WTC11 (cell line): ENCODE results near the gene RPP38.

ENCODE experiments used
- ARID4B ChIP-seq: sonication (generic); formaldehyde crosslinking; IDR thresholded peaks from 2 replicates; pipeline ENCODE4 v1.8.0; 2023; ENCODE audit warnings: missing genetic modification reagents, mild to moderate bottlenecking, borderline replicate concordance
- ATF2 ChIP-seq: sonication (generic); formaldehyde crosslinking; IDR thresholded peaks from 2 replicates; pipeline ENCODE4 v1.8.1; 2022; ENCODE audit warnings: low read depth, missing genetic modification reagents, borderline replicate concordance
- CBFB ChIP-seq: sonication (generic); formaldehyde crosslinking; IDR thresholded peaks from 2 replicates; pipeline ENCODE4 v1.8.1; 2022; ENCODE audit warnings: mild to moderate bottlenecking, low read depth, missing genetic modification reagents
- ETV6 ChIP-seq: sonication (generic); formaldehyde crosslinking; IDR thresholded peaks from 2 replicates; pipeline ENCODE4 v1.8.1; 2022; ENCODE audit warnings: mild to moderate bottlenecking, missing genetic modification reagents
- FOXK1 ChIP-seq: sonication (generic); formaldehyde crosslinking; IDR thresholded peaks from 2 replicates; pipeline ENCODE4 v1.8.0; 2022; ENCODE audit warnings: mild to moderate bottlenecking, moderate library complexity, missing genetic modification reagents
- MXD4 ChIP-seq: fragments of 250-450 bp; sonication (Bioruptor Pico); IDR thresholded peaks from 2 replicates; pipeline ENCODE4 v1.8.0; 2021; ENCODE audit warnings: mild to moderate bottlenecking, moderate library complexity, borderline replicate concordance
- ZNF232 ChIP-seq: sonication (generic); formaldehyde crosslinking; IDR thresholded peaks from 2 replicates; pipeline ENCODE4 v1.8.0; 2022; ENCODE audit warnings: mild to moderate bottlenecking, missing genetic modification reagents
- TF ChIP-seq, protein P1 (sequence below): fragments of 200-600 bp; IDR thresholded peaks from 2 replicates; pipeline ENCODE4 v1.8.0; 2022; ENCODE audit warnings: antibody characterized with exemption

GRCh38 chr10:15067154-15067553 is 30.0 kb upstream of the RPP38 start:
- TF ChIP-seq, protein P1, sequence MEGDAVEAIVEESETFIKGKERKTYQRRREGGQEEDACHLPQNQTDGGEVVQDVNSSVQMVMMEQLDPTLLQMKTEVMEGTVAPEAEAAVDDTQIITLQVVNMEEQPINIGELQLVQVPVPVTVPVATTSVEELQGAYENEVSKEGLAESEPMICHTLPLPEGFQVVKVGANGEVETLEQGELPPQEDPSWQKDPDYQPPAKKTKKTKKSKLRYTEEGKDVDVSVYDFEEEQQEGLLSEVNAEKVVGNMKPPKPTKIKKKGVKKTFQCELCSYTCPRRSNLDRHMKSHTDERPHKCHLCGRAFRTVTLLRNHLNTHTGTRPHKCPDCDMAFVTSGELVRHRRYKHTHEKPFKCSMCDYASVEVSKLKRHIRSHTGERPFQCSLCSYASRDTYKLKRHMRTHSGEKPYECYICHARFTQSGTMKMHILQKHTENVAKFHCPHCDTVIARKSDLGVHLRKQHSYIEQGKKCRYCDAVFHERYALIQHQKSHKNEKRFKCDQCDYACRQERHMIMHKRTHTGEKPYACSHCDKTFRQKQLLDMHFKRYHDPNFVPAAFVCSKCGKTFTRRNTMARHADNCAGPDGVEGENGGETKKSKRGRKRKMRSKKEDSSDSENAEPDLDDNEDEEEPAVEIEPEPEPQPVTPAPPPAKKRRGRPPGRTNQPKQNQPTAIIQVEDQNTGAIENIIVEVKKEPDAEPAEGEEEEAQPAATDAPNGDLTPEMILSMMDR = no peak
- TF ChIP-seq MXD4 (CRISPR knock-in tag) = no peak
- TF ChIP-seq FOXK1 (CRISPR knock-in tag) = no peak
- TF ChIP-seq ATF2 (CRISPR knock-in tag) = no peak
- TF ChIP-seq ARID4B (CRISPR knock-in tag) = no peak
- TF ChIP-seq CBFB = no peak
- TF ChIP-seq ETV6 (CRISPR knock-in tag) = no peak
- no peak for TF ChIP-seq ZNF232 (CRISPR knock-in tag)
